ENCODE results near the gene GPR146.
A peak's percentile ranks its signal among the peaks of the same experiment; 100 is the strongest.

GPR146 gene

DNA sequence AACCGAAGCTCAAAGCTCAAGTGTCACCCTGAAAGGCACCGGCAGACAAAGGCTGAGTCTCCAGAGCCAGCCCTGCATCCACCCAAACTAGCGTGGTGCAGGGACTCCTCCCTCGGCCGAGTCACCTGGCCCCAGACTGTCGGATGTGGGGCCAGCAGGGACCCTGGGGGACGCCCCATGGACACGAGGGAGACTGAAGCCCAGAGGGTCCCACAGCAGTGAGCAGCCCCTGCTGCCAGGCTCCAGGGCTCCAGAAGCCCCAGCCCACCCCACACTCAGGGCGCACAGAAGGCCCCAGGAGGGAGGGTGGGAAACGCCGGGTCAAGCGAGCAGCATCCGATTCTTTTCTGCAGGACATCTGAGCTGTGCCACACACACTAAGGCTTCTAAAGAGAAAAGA, 20.2 kb downstream of the GPR146 start:
- Histone ChIP-seq H3K4ac (ENCODE audit: low read depth in 1 of 2, low read length in 2 of 2) (no peak overlapping the region), H3K27ac (ENCODE audit: low read length, poor library complexity, severe bottlenecking) (no peak overlapping the region), H2AFZ (ENCODE audit: low read depth, low read length) (no peak overlapping the region), H3K9me3 (ENCODE audit: control insufficient read depth, low read length) (no peaks in the 10 kb centered on the region), H3K4me2 (ENCODE audit: low read length, poor library complexity, severe bottlenecking) (no peak overlapping the region), H2BK5ac (ENCODE audit: low read depth, low read length, poor library complexity, severe bottlenecking) (no peak overlapping the region), H3K36me3 (ENCODE audit: control insufficient read depth in 1 of 2, insufficient read depth in 2 of 2, low read depth in 1 of 2, low read length in 2 of 2) (peaks cover 0 to 25% of the 10 kb centered on the region in 2 experiments), H3K18ac (ENCODE audit: low read depth in 1 of 2, low read length in 2 of 2) (no peak overlapping the region), H2AK5ac (ENCODE audit: low read length, severe bottlenecking) (no peak overlapping the region), H3K23ac (ENCODE audit: low read length in 2 of 2) (no peak overlapping the region), H2BK15ac (ENCODE audit: low read depth, poor library complexity, severe bottlenecking) (no peak overlapping the region), H3K14ac (ENCODE audit: low read length in 2 of 2) (no peak overlapping the region), H3K27me3 (ENCODE audit: control insufficient read depth in 1 of 2, insufficient read depth in 1 of 2, low read length in 2 of 2) (peaks cover 0 to 9% of the 10 kb centered on the region in 2 experiments), H3K9ac (ENCODE audit: low read length) (no peak overlapping the region), H3K4me3 (ENCODE audit: insufficient read depth in 1 of 2, low read depth in 1 of 2, low read length in 2 of 2) (no peak overlapping the region), H4K8ac (ENCODE audit: low read length) (no peak overlapping the region), H2BK120ac (ENCODE audit: low read depth, low read length) (no peak overlapping the region), H3K79me1 (replicated peaks; ENCODE audit: low read length, poor library complexity, severe bottlenecking) (peaks cover 52% of the 10 kb centered on the region), H2BK12ac (ENCODE audit: low read length in 2 of 2) (no peak overlapping the region), H4K91ac (ENCODE audit: low read length) (no peak overlapping the region), H3K4me1 (ENCODE audit: control insufficient read depth, insufficient read depth, low read depth, low read length) (peaks cover 15% of the 10 kb centered on the region)
- WGBS = 91% methylated on average over 13 of the region's 13 CpGs
- no peak for DNase-seq

DNA sequence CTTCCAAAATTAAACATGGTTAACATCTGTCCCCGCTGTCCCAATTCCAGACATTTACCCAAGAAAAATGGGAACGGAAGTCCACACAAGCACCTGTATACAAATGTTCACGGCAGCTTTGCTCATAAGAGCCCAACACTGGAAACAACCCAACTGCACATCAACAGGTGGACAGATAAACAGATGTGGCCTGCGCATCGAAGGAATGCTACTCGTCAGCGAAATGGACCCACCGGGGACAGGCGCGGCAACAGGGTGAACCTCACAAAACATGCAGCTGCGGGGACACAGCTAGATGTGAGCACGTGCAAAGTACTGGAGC, 20.9 kb downstream of the GPR146 start:
- Histone ChIP-seq H3K27me3 (ENCODE audit: control insufficient read depth in 1 of 2, insufficient read depth in 1 of 2, low read length in 2 of 2) (peaks cover 0 to 9% of the 10 kb centered on the region in 2 experiments), H3K79me1 (replicated peaks; ENCODE audit: low read length, poor library complexity, severe bottlenecking) (peaks cover 49% of the 10 kb centered on the region), H3K9me3 (ENCODE audit: control insufficient read depth, low read length) (no peaks in the 10 kb centered on the region), H3K9ac (ENCODE audit: low read length) (peak overlapping the region; percentile 53), H3K27ac (ENCODE audit: low read length, poor library complexity, severe bottlenecking) (no peak overlapping the region), H2AK5ac (ENCODE audit: low read length, severe bottlenecking) (no peak overlapping the region), H2BK15ac (ENCODE audit: low read depth, poor library complexity, severe bottlenecking) (no peak overlapping the region), H2BK120ac (ENCODE audit: low read depth, low read length) (no peak overlapping the region), H3K14ac (ENCODE audit: low read length in 2 of 2) (peak overlapping the region in 1 of 2 experiments; percentile 69), H3K4me2 (ENCODE audit: low read length, poor library complexity, severe bottlenecking) (no peak overlapping the region), H3K4me3 (ENCODE audit: insufficient read depth in 1 of 2, low read depth in 1 of 2, low read length in 2 of 2) (peak overlapping the region in 1 of 2 experiments; percentile 63), H3K36me3 (ENCODE audit: control insufficient read depth in 1 of 2, insufficient read depth in 2 of 2, low read depth in 1 of 2, low read length in 2 of 2) (peaks cover 0 to 25% of the 10 kb centered on the region in 2 experiments), H4K8ac (ENCODE audit: low read length) (no peak overlapping the region), H3K18ac (ENCODE audit: low read depth in 1 of 2, low read length in 2 of 2) (no peak overlapping the region), H3K23ac (ENCODE audit: low read length in 2 of 2) (no peak overlapping the region), H2BK5ac (ENCODE audit: low read depth, low read length, poor library complexity, severe bottlenecking) (no peak overlapping the region), H3K4me1 (ENCODE audit: control insufficient read depth, insufficient read depth, low read depth, low read length) (peaks cover 13% of the 10 kb centered on the region), H2BK12ac (ENCODE audit: low read length in 2 of 2) (peak overlapping the region in 1 of 2 experiments; percentile 45), H2AFZ (ENCODE audit: low read depth, low read length) (no peak overlapping the region), H4K91ac (ENCODE audit: low read length) (no peak overlapping the region), H3K4ac (ENCODE audit: low read depth in 1 of 2, low read length in 2 of 2) (no peak overlapping the region)
- 88% methylated on average over 12 of the region's 12 CpGs for WGBS
- no peak for DNase-seq

DNA sequence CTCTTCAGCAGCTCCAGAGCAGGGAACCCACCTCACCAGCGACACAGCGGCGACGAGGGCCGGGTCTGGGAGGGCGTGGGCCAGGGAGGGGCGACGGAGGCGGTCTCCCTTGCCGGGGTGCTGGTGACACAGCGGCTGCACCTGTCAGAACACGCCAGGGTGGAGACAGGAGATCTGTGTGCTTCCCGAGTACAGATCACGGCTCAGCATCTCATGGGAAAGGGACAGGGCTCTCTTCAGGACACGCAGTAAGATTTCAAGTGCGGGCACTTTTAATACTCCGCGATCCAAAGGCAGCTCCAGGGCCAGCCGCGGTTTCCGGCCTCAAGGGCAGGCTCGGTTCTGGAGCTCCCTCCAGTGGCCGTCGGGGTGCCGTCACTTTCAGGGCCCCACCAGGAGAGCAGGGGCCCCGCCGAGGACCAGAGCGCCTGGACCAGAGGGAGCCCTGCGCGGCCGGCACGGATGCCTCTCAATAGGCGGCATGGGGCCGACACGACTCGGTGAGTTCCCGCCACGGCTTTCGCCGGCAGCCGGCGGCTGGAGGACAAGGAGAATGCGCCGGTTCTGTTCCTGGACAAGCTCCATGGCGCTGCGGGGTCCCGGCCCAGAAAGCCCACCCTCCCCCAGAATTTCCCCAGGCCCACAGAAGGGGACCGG, 21.4 kb downstream of the GPR146 start:
- Histone ChIP-seq H3K79me1 (replicated peaks; ENCODE audit: low read length, poor library complexity, severe bottlenecking) (peaks cover 46% of the 10 kb centered on the region), H3K9me3 (ENCODE audit: control insufficient read depth, low read length) (no peaks in the 10 kb centered on the region), H3K9ac (ENCODE audit: low read length) (peak overlapping the region; percentile 53), H3K4me1 (ENCODE audit: control insufficient read depth, insufficient read depth, low read depth, low read length) (peaks cover 12% of the 10 kb centered on the region), H3K18ac (ENCODE audit: low read depth in 1 of 2, low read length in 2 of 2) (peak overlapping the region in 1 of 2 experiments; percentile 85), H3K23ac (ENCODE audit: low read length in 2 of 2) (peak overlapping the region in 1 of 2 experiments; percentile 54), H4K91ac (ENCODE audit: low read length) (no peak overlapping the region), H3K4me2 (ENCODE audit: low read length, poor library complexity, severe bottlenecking) (no peak overlapping the region), H3K27me3 (ENCODE audit: control insufficient read depth in 1 of 2, insufficient read depth in 1 of 2, low read length in 2 of 2) (peaks cover 0 to 9% of the 10 kb centered on the region in 2 experiments), H2BK120ac (ENCODE audit: low read depth, low read length) (no peak overlapping the region), H2AFZ (ENCODE audit: low read depth, low read length) (no peak overlapping the region), H3K4me3 (ENCODE audit: insufficient read depth in 1 of 2, low read depth in 1 of 2, low read length in 2 of 2) (peak overlapping the region in 1 of 2 experiments; percentile 63), H2BK5ac (ENCODE audit: low read depth, low read length, poor library complexity, severe bottlenecking) (no peak overlapping the region), H3K36me3 (ENCODE audit: control insufficient read depth in 1 of 2, insufficient read depth in 2 of 2, low read depth in 1 of 2, low read length in 2 of 2) (peaks cover 0 to 30% of the 10 kb centered on the region in 2 experiments), H3K27ac (ENCODE audit: low read length, poor library complexity, severe bottlenecking) (no peak overlapping the region), H2BK15ac (ENCODE audit: low read depth, poor library complexity, severe bottlenecking) (peak overlapping the region; percentile 62), H3K4ac (ENCODE audit: low read depth in 1 of 2, low read length in 2 of 2) (no peak overlapping the region), H2AK5ac (ENCODE audit: low read length, severe bottlenecking) (no peak overlapping the region), H3K14ac (ENCODE audit: low read length in 2 of 2) (peak overlapping the region in 1 of 2 experiments; percentile 69), H4K8ac (ENCODE audit: low read length) (no peak overlapping the region), H2BK12ac (ENCODE audit: low read length in 2 of 2) (peak overlapping the region in 1 of 2 experiments; percentile 45)
- WGBS = 25% methylated on average over 48 of the region's 48 CpGs
- peak; percentile 68 for DNase-seq

DNA sequence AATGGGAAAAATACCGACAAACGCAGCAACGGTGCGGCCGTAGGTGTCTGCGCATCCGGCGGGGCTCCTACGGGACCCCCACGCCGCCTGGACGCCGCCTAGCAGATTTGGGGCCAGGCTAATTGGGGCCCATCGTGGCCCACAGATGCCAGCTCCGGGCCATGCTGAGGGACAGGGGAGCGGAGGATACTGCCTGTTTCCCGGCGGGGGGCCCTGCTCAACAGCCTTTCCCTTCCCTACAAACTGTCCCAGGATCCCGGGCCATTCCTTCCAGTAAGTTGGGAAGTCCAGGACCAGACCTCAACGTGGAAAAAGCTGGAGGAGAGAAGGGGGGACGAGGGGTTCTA, 21.9 kb downstream of the GPR146 start:
- Histone ChIP-seq H2AFZ (ENCODE audit: low read depth, low read length) (no peak overlapping the region), H3K4me2 (ENCODE audit: low read length, poor library complexity, severe bottlenecking) (no peak overlapping the region), H3K27ac (ENCODE audit: low read length, poor library complexity, severe bottlenecking) (no peak overlapping the region), H3K4ac (ENCODE audit: low read depth in 1 of 2, low read length in 2 of 2) (no peak overlapping the region), H3K14ac (ENCODE audit: low read length in 2 of 2) (no peak overlapping the region), H2AK5ac (ENCODE audit: low read length, severe bottlenecking) (no peak overlapping the region), H2BK15ac (ENCODE audit: low read depth, poor library complexity, severe bottlenecking) (no peak overlapping the region), H3K4me1 (ENCODE audit: control insufficient read depth, insufficient read depth, low read depth, low read length) (peaks cover 12% of the 10 kb centered on the region), H2BK5ac (ENCODE audit: low read depth, low read length, poor library complexity, severe bottlenecking) (no peak overlapping the region), H3K9ac (ENCODE audit: low read length) (no peak overlapping the region), H3K18ac (ENCODE audit: low read depth in 1 of 2, low read length in 2 of 2) (no peak overlapping the region), H3K27me3 (ENCODE audit: control insufficient read depth in 1 of 2, insufficient read depth in 1 of 2, low read length in 2 of 2) (peaks cover 0 to 9% of the 10 kb centered on the region in 2 experiments), H2BK120ac (ENCODE audit: low read depth, low read length) (no peak overlapping the region), H3K9me3 (ENCODE audit: control insufficient read depth, low read length) (no peaks in the 10 kb centered on the region), H3K79me1 (replicated peaks; ENCODE audit: low read length, poor library complexity, severe bottlenecking) (peaks cover 41% of the 10 kb centered on the region), H4K8ac (ENCODE audit: low read length) (no peak overlapping the region), H2BK12ac (ENCODE audit: low read length in 2 of 2) (no peak overlapping the region), H4K91ac (ENCODE audit: low read length) (no peak overlapping the region), H3K23ac (ENCODE audit: low read length in 2 of 2) (no peak overlapping the region), H3K4me3 (ENCODE audit: insufficient read depth in 1 of 2, low read depth in 1 of 2, low read length in 2 of 2) (no peak overlapping the region), H3K36me3 (ENCODE audit: control insufficient read depth in 1 of 2, insufficient read depth in 2 of 2, low read depth in 1 of 2, low read length in 2 of 2) (peaks cover 0 to 32% of the 10 kb centered on the region in 2 experiments)
- 87% methylated on average over 17 of the region's 21 CpGs for WGBS
- DNase-seq = no peak
